IPS-20b (cell line): ENCODE data around the gene UQCRC1.

Experiments
- H3K27ac ChIP-seq: one replicate; pipeline ENCODE4 v1.5.1; 2013; ENCODE audit warnings: low read length
- H3K27me3 ChIP-seq: 2 replicates; pipeline ENCODE4 v1.6.1; 2013; ENCODE audit warnings: mild to moderate bottlenecking, low read length, inconsistent platforms; ENCODE audit not compliant: insufficient read depth
- H3K36me3 ChIP-seq: 2 replicates; pipeline ENCODE4 v1.6.1; 2013; ENCODE audit warnings: low read depth, mild to moderate bottlenecking, inconsistent platforms, low read length, moderate library complexity; ENCODE audit not compliant: insufficient read depth
- H3K4me1 ChIP-seq: 2 replicates; pipeline ENCODE4 v1.6.1; 2013; ENCODE audit warnings: mild to moderate bottlenecking, control low read depth, inconsistent platforms, low read length, moderate library complexity; ENCODE audit not compliant: insufficient read depth
- H3K4me3 ChIP-seq: 2 replicates; pipeline ENCODE4 v1.5.1; 2013; ENCODE audit warnings: mild to moderate bottlenecking, low read length, inconsistent platforms
- H3K9ac ChIP-seq: 2 replicates; pipeline ENCODE4 v1.6.1; 2013; ENCODE audit warnings: low read depth, mild to moderate bottlenecking, inconsistent platforms, low read length, moderate library complexity
- H3K9me3 ChIP-seq: 2 replicates; pipeline ENCODE4 v1.6.1; 2013; ENCODE audit warnings: mild to moderate bottlenecking, low read depth, low read length, inconsistent platforms; ENCODE audit not compliant: insufficient read depth

Gene UQCRC1

GRCh38 chr3:48596676-48597407 lies 12.6 kb downstream of the UQCRC1 start:
- H3K4me1 ChIP-seq = no peaks in the 10 kb centered on the region; the same call in none of the 2 replicates
- H3K27ac ChIP-seq = no peak overlapping the region
- peaks cover 22% of the 10 kb centered on the region for H3K27me3 ChIP-seq
- H3K36me3 ChIP-seq = peaks cover 47% of the 10 kb centered on the region
- no peaks in the 10 kb centered on the region for H3K9me3 ChIP-seq
- H3K9ac ChIP-seq = no peak overlapping the region
- H3K4me3 ChIP-seq = no peak overlapping the region

- no peaks in the 10 kb centered on the region for H3K9me3 ChIP-seq
- no peak overlapping the region for H3K9ac ChIP-seq
- H3K4me1 ChIP-seq = no peaks in the 10 kb centered on the region; the same call in none of the 2 replicates
- H3K36me3 ChIP-seq = peaks cover 40% of the 10 kb centered on the region
- peaks cover 22% of the 10 kb centered on the region for H3K27me3 ChIP-seq
- H3K27ac ChIP-seq = no peak overlapping the region
- H3K4me3 ChIP-seq = no peak overlapping the region
These were observed 13.3 kb downstream of the UQCRC1 start for GRCh38 chr3:48596157-48596556.

- H3K27ac ChIP-seq = no peak overlapping the region
- H3K36me3 ChIP-seq = peaks cover 35% of the 10 kb centered on the region
- no peaks in the 10 kb centered on the region for H3K9me3 ChIP-seq
- H3K4me3 ChIP-seq = peak overlapping the region; percentile 62; the same call in 1 of the 2 replicates
- H3K9ac ChIP-seq = no peak overlapping the region
- H3K27me3 ChIP-seq = peaks cover 22% of the 10 kb centered on the region
- no peaks in the 10 kb centered on the region; the same call in none of the 2 replicates for H3K4me1 ChIP-seq
These were observed 13.8 kb downstream of the UQCRC1 start for GRCh38 chr3:48595526-48596121.

GRCh38 chr3:48595075-48595525 lies 14.3 kb downstream of the UQCRC1 start, which contains the start of gene COL7A1:
TSS of gene COL7A1 (minus strand) at chr3:48595329. CDS start at chr3:48595159, 170 bp downstream.
- H3K9me3 ChIP-seq = no peaks in the 10 kb centered on the region
- H3K4me3 ChIP-seq = peak within 1 kb of the TSS; percentile 62
- no peak within 1 kb of the TSS for H3K27ac ChIP-seq
- peaks cover 22% of the 10 kb centered on the region for H3K27me3 ChIP-seq
- no peaks in the 10 kb centered on the region; the same call in none of the 2 replicates for H3K4me1 ChIP-seq
- H3K9ac ChIP-seq = peak within 1 kb of the TSS; percentile 56
- H3K36me3 ChIP-seq = peaks cover 30% of the 10 kb centered on the region

GRCh38 chr3:48594417-48595049 lies 14.9 kb downstream of the UQCRC1 start:
- Histone ChIP-seq H3K36me3 (peaks cover 24% of the 10 kb centered on the region), H3K9ac (peak overlapping the region; percentile 56), H3K4me3 (peak overlapping the region; percentile 62), H3K27me3 (peaks cover 22% of the 10 kb centered on the region), H3K4me1 (no peaks in the 10 kb centered on the region; the same call in none of the 2 replicates), H3K27ac (no peak overlapping the region), H3K9me3 (no peaks in the 10 kb centered on the region)

- no peaks in the 10 kb centered on the region; the same call in none of the 2 replicates for H3K4me1 ChIP-seq
- no peak overlapping the region for H3K27ac ChIP-seq
- no peaks in the 10 kb centered on the region for H3K9me3 ChIP-seq
- H3K36me3 ChIP-seq = peaks cover 12% of the 10 kb centered on the region
- H3K27me3 ChIP-seq = peaks cover 22% of the 10 kb centered on the region
- no peak overlapping the region for H3K9ac ChIP-seq
- no peak overlapping the region for H3K4me3 ChIP-seq
These were observed 16.1 kb downstream of the UQCRC1 start for GRCh38 chr3:48593337-48593736.

GRCh38 chr3:48592519-48593087 lies 16.8 kb downstream of the UQCRC1 start:
- H3K9me3 ChIP-seq = no peaks in the 10 kb centered on the region
- H3K27me3 ChIP-seq = peaks cover 22% of the 10 kb centered on the region
- peaks cover 5% of the 10 kb centered on the region for H3K36me3 ChIP-seq
- no peak overlapping the region; the same call in 1 of the 2 replicates for H3K9ac ChIP-seq
- no peak overlapping the region for H3K27ac ChIP-seq
- no peak overlapping the region for H3K4me3 ChIP-seq
- no peaks in the 10 kb centered on the region; the same call in 1 of the 2 replicates for H3K4me1 ChIP-seq

GRCh38 chr3:48591886-48592518 lies 17.4 kb downstream of the UQCRC1 start:
- Histone ChIP-seq H3K9ac (no peak overlapping the region), H3K4me3 (no peak overlapping the region), H3K27ac (no peak overlapping the region), H3K27me3 (peaks cover 22% of the 10 kb centered on the region), H3K4me1 (no peaks in the 10 kb centered on the region; the same call in 1 of the 2 replicates), H3K36me3 (no peaks in the 10 kb centered on the region; the same call in 1 of the 2 replicates), H3K9me3 (no peaks in the 10 kb centered on the region)

- H3K9ac ChIP-seq = no peak overlapping the region
- H3K27ac ChIP-seq = no peak overlapping the region
- H3K9me3 ChIP-seq = no peaks in the 10 kb centered on the region
- H3K36me3 ChIP-seq = no peaks in the 10 kb centered on the region; the same call in 1 of the 2 replicates
- peaks cover 22% of the 10 kb centered on the region for H3K27me3 ChIP-seq
- no peaks in the 10 kb centered on the region; the same call in 1 of the 2 replicates for H3K4me1 ChIP-seq
- H3K4me3 ChIP-seq = no peak overlapping the region
These were observed 18.0 kb downstream of the UQCRC1 start for GRCh38 chr3:48591436-48591835.

- no peaks in the 10 kb centered on the region for H3K9me3 ChIP-seq
- no peak overlapping the region for H3K27ac ChIP-seq
- H3K4me3 ChIP-seq = peak overlapping the region; percentile 29; the same call in 1 of the 2 replicates
- H3K36me3 ChIP-seq = no peaks in the 10 kb centered on the region; the same call in 1 of the 2 replicates
- no peak overlapping the region for H3K9ac ChIP-seq
- no peaks in the 10 kb centered on the region for H3K27me3 ChIP-seq
- no peaks in the 10 kb centered on the region for H3K4me1 ChIP-seq
These were observed 21.2 kb downstream of the UQCRC1 start for GRCh38 chr3:48588230-48588629.

- H3K9me3 ChIP-seq = no peaks in the 10 kb centered on the region
- H3K27ac ChIP-seq = no peak overlapping the region
- H3K9ac ChIP-seq = no peak overlapping the region
- H3K4me1 ChIP-seq = no peaks in the 10 kb centered on the region
- no peak overlapping the region for H3K4me3 ChIP-seq
- H3K27me3 ChIP-seq = no peaks in the 10 kb centered on the region
- no peaks in the 10 kb centered on the region; the same call in 1 of the 2 replicates for H3K36me3 ChIP-seq
These were observed 21.8 kb downstream of the UQCRC1 start for GRCh38 chr3:48587686-48588085.
